Activated CD4-positive, alpha-beta T cell treated with anti-CD3 and anti-CD28 coated beads for 1 hour (primary cell): ENCODE results near the gene SLC35D1.
"Not testable (repeated sequence)": the region's sequence is repeated elsewhere in the genome, so short reads cannot be mapped to it uniquely, and the experiment has no call there.

Experiments
- DNase-seq: peaks from one replicate; pipeline ENCODE4 v3.0.0-alpha.2; 2020

SLC35D1 gene

DNA sequence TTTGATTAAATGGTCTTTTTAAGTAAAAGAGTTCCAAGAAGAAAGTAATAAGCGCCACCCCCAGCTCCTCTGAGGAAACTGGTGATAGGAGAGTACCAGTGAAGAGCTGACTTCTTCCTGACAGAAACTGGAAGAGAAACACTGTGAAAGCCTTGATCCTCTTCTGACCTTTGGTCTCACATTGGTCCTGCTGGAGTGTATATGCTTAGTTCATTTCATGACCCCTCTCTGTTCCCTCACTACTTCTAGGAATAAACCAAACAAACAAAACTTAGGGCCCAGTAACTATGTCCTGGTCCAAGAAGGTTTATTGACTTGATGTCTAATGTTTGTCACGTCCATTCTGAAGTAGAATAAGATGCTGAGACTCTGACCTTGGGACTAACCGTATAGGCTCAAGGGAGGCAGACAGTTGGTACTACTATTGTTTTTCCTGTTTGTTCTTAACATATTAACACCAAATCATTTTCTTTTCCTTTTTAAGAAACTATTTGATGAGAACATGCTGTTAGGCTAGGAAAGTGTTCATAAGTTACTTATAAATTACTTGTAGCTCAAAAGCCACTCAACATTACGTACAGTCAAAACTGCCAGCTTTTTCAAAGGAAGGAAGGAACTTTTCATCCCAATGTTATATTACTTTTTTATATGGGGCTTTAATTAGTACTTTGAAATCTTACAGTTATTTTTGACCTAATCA lies 71.2 kb downstream of the SLC35D1 start:
- DNase-seq, result no peak

DNA sequence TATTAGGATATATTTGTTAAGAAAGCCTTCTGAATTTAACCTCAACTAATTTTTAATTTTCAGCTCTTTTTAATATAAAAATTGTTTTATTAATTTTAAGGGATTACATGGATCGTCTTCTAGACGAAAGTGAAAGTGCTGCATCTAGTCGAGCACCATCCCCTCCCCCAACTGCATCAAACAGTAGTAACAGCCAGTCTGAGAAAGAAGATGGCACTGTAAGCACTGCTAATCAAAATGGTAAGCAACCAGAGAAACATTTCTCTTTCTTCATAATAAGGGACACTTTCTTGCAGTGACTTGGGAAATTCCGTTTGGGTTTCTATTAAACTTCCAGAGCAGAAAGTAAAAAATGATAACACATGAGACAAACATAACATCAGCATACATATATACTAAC lies 72.3 kb downstream of the SLC35D1 start:
- DNase-seq, result peak; percentile 18

DNA sequence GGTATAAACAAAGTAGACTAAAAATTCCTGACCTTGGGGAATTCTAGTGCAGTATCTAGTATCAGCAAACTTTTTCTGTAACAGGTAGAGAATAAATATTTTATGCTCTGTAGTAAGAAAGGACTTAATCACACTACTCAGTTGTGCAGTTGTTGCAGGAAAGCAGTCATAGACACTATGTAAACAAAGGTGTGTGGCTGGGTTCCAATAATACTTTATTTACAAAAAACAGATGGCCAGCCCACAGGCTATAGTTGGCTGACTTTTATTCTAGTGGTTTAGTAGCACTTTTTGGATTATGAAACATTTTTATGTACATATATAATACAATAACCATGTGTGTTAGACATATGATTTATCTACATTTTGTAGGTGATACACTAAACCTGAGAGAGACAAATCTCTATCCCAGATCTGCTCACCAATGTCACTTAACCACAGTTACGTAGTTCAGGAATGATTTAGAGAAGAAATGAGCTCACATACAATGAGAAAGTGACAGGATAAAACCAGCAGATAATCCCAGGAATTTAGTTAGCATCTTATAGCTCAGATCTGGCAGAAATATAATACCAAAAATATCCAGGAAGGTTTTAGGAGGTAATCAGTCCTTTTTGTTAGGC lies 73.1 kb downstream of the SLC35D1 start:
- no peak for DNase-seq

DNA sequence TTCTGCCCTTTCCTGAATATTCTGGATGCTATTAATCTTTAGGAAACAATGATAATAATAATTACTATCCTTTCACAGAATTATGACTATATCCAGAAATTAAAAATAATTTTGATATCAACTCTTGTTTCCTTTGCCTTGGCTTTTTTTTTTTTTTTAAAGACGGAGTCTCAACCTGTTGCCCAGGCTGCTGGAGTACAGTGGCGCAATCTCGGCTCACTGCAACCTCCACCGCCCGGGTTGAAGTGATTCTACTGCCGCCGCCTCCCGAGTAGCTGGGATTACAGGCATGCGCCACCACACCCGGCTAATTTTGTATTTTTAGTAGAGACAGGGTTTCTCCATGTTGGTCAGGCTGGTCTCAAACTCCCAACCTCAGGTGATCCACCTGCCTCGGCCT lies 74.3 kb downstream of the SLC35D1 start:
- not testable (repeated sequence) for DNase-seq

DNA sequence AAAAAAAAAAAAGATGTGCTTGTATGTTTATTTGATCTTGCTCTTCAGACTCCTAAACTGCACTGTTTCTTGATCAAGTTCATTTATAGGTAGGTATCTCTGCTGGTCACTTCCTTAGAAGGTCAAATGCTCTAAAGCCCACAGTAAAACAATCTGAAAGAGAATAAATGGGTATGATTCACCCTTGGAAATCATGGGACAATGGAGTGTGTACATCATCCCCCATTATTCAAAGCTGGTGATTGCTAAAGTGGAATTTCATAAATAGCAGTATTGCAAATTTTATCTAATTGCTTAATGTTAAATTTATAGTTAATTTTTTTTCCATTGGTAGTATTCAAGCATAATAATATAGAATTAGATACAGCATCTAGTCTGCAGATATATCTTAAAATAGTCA lies 75.7 kb downstream of the SLC35D1 start:
- DNase-seq, result no peak

DNA sequence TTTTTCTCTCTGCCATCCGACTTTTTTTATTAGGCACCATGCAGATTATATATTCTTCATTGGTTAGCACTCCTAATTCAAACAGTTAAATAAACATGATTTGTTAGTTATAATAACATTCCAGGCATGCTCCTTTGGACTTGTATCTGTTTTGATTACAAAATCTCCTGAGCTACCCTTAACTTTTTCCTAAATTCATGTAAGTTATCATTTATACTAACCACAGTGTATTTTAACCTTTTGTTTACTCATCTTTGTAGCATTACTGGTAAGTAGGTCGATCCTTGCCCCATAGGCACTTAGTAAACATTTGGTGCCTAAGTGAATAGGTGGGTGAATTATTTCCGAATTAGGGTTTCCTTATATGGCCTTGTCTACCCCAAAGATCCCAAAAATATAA lies 85.4 kb downstream of the SLC35D1 start:
- DNase-seq, result no peak

DNA sequence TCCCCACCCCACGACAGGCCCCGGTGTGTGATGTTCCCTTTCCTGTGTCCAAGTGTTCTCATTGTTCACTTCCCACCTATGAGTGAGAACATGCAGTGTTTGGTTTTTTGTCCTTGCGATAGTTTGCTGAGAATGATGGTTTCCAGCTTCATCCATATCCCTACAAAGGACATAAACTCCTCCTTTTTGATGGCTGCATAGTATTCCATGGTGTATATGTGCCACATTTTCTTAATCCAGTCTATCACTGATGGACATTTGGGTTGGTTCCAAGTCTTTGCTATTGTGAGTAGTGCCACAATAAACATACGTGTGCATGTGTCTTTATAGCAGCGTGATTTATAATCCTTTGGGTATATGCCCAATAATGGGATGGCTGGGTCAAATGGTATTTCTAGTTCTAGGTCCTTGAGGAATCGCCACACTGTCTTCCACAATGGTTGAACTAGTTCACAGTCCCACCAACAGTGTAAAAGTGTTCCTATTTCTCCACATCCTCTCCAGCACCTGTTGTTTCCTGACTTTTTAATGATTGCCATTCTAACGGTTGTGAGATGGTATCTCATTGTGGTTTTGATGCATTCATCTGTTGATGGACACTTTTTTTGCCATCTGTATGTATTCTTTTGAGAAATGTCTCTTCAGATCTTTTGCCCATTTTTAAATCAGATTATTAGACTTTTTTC lies 87.6 kb downstream of the SLC35D1 start:
- DNase-seq, result not testable (repeated sequence)

DNA sequence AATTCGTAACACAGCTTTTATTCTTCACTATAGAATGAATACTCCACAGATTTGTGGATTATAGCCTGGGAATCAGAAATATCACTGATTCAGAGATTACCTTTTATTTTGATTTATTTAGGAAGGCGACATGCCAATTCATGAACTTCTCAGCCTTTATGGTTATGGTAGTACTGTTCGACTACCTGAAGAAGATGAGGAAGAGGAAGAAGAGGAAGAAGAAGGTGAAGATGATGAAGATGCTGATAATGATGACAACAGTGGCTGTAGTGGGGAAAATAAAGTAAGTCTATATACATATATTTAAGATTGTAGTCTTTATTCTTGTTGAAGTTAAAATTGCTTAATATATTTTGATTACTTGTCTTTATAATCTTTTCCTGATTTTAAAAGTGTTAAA lies 96.0 kb downstream of the SLC35D1 start:
- DNase-seq, result no peak

DNA sequence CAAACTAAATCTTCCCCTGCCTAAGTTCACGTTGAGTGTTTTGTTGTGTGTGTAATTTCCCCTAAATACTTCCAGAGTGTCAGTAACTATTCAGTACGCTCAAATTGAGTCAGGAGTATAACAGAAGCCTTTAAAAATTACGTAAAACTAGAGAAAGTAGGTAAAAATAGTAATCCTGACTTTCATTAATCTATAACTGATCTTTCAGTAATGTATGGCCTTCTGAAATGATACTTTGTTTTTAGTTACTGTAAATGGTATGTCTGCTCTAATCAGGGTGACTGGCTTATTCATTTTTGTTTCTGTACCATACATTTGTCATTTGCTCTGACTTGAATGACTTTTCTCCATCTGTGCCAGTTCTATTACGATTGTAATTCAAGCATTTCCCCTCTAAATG lies 99.7 kb downstream of the SLC35D1 start:
- no peak for DNase-seq

DNA sequence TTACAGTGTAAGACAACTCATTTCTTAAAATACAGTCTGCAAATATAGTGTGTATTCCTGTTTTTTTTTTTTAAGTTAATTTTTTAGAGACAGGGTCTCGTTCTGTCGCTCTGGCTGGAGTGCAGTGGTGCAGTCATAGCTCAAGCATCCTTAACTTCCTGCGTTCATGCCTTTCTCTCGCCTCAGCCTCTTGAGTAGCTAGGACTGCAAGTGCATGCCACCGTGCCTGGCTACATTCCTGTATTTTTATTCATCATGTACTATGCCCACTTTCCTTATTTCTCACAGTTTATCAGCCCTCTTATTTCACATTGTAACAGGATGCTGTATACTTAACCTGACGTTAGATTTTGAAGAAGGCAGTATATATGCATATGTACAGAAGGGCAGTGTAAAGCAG lies 102.4 kb downstream of the SLC35D1 start:
- no peak for DNase-seq
